Caco-2 (cell line): ENCODE measurements around the gene KIAA0825. TPM values are rescaled to one million over a fixed set of nuclear protein-coding genes. Genes with fewer than 3 reads are reported as not detected.

Experiments used
- BruUV-seq: library from RNA; stranded (reverse); fragments of 400-500 nt; replicated peaks from 2 replicates; lab custom pipeline; 2021; lab: Mats Ljungman, UMichigan
- CTCF ChIA-PET: fragments of 300-600 bp; sonication (Branson Sonifier 250); formaldehyde crosslinking; loops from one replicate; lab custom pipeline; 2022; ENCODE audit warnings: antibody characterized with exemption; lab: Charles Lee
- POLR2A ChIA-PET: fragments of 300-600 bp; sonication (Branson Sonifier 250); formaldehyde crosslinking; loops from one replicate; lab custom pipeline; 2022; ENCODE audit warnings: antibody characterized with exemption; lab: Charles Lee
- DNase-seq, 2 experiments: peaks; one replicate each; pipeline versions ENCODE4 v3.0.0 to v3.0.0-alpha.2; 2020 to 2022
- H3K27me3 ChIP-seq: replicated peaks from 2 replicates; pipeline ENCODE4 v1.6.0; 2011; ENCODE audit warnings: low read length; ENCODE audit not compliant: control insufficient read depth, insufficient read depth
- H3K36me3 ChIP-seq: 2 replicates; pipeline ENCODE4 v1.5.1; 2011; ENCODE audit warnings: low read length; ENCODE audit not compliant: control insufficient read depth, insufficient read depth
- H3K4me1 ChIP-seq: fragments of 250-450 bp; sonication (Bioruptor Pico); 2 replicates; pipeline ENCODE4 v1.5.1; 2020; ENCODE audit warnings: mild to moderate bottlenecking
- H3K4me3 ChIP-seq: 2 replicates; pipeline ENCODE4 v1.5.1; 2011; ENCODE audit warnings: low read depth, mild to moderate bottlenecking, control low read depth, low read length
- H3K9me3 ChIP-seq: fragments of 250-450 bp; sonication (Bioruptor Pico); 2 replicates; pipeline ENCODE4 v1.5.1; 2020; ENCODE audit warnings: mild to moderate bottlenecking, moderate library complexity
- H3K27ac Mint-ChIP-seq: one replicate; pipeline ENCODE4 v1.8.0; 2022; ENCODE audit warnings: mixed read lengths; ENCODE audit not compliant: unreplicated experiment
- H3K27me3 Mint-ChIP-seq: one replicate; pipeline ENCODE4 v1.8.0; 2022; ENCODE audit warnings: mixed read lengths; ENCODE audit not compliant: insufficient read depth, unreplicated experiment
- H3K36me3 Mint-ChIP-seq: one replicate; pipeline ENCODE4 v1.8.0; 2022; ENCODE audit warnings: mild to moderate bottlenecking, mixed read lengths; ENCODE audit not compliant: insufficient read depth, unreplicated experiment
- H3K4me1 Mint-ChIP-seq: one replicate; pipeline ENCODE4 v1.8.0; 2022; ENCODE audit warnings: low read depth, mixed read lengths; ENCODE audit not compliant: unreplicated experiment
- H3K4me3 Mint-ChIP-seq: one replicate; pipeline ENCODE4 v1.8.0; 2022; ENCODE audit warnings: mild to moderate bottlenecking, moderate library complexity, mixed read lengths; ENCODE audit not compliant: unreplicated experiment
- H3K9me3 Mint-ChIP-seq: one replicate; pipeline ENCODE4 v1.8.0; 2022; ENCODE audit warnings: mixed read lengths; ENCODE audit not compliant: unreplicated experiment
- intact Hi-C: fragments of 100-400 bp; cut with micrococcal nuclease; formaldehyde crosslinking; loops from one replicate; pipeline ENCODE4 v1.10.0; 2022; ENCODE audit not compliant: unreplicated experiment
- total RNA-seq: library from RNA; stranded (reverse); gene quantifications from 2 replicates; pipeline ENCODE4 v1.2.3, GENCODE V29; 2022
- TF ChIP-seq, protein P1 (sequence below), 2 experiments: fragments of 200-600 bp in 1 of 2; IDR thresholded peaks; 1 replicate in 1 of 2; 2 replicates in 1 of 2; pipeline versions ENCODE4 v1.5.1 to v1.8.0; 2011 to 2022; ENCODE audit warnings: antibody characterized with exemption in 1 of 2, control low read depth in 1 of 2, inconsistent platforms in 1 of 2, low read depth in 1 of 2, low read length in 1 of 2, mild to moderate bottlenecking in 1 of 2, moderate library complexity in 1 of 2; ENCODE audit not compliant: insufficient read depth in 1 of 2, severe bottlenecking in 1 of 2, unreplicated experiment in 1 of 2

Gene KIAA0825
- total RNA-seq, 1 experiment from 2014 or later, result 0.50 TPM

GRCh38 chr5:94267350-94267899, 351.0 kb downstream of the KIAA0825 start:
- Mint-ChIP-seq H3K4me3 (no peak overlapping the region), H3K9me3 (peaks cover 24% of the 10 kb centered on the region), H3K27ac (no peak overlapping the region), H3K36me3 (no peaks in the 10 kb centered on the region), H3K27me3 (no peaks in the 10 kb centered on the region), H3K4me1 (no peaks in the 10 kb centered on the region)
- no TSS peak for BruUV-seq
- peaks cover 6% of the 10 kb centered on the region; the same call in 1 of the 2 replicates for H3K9me3 ChIP-seq
- H3K4me3 ChIP-seq, result no peak overlapping the region
- TF ChIP-seq, protein P1, sequence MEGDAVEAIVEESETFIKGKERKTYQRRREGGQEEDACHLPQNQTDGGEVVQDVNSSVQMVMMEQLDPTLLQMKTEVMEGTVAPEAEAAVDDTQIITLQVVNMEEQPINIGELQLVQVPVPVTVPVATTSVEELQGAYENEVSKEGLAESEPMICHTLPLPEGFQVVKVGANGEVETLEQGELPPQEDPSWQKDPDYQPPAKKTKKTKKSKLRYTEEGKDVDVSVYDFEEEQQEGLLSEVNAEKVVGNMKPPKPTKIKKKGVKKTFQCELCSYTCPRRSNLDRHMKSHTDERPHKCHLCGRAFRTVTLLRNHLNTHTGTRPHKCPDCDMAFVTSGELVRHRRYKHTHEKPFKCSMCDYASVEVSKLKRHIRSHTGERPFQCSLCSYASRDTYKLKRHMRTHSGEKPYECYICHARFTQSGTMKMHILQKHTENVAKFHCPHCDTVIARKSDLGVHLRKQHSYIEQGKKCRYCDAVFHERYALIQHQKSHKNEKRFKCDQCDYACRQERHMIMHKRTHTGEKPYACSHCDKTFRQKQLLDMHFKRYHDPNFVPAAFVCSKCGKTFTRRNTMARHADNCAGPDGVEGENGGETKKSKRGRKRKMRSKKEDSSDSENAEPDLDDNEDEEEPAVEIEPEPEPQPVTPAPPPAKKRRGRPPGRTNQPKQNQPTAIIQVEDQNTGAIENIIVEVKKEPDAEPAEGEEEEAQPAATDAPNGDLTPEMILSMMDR (IDR thresholded peaks at IDR 0.05; ENCODE audit: insufficient read depth in 1 of 2, low read depth in 1 of 2, low read length in 1 of 2, severe bottlenecking in 1 of 2, unreplicated experiment in 1 of 2), result no peak
- H3K36me3 ChIP-seq, result no peaks in the 10 kb centered on the region
- H3K4me1 ChIP-seq, result no peaks in the 10 kb centered on the region
- intact Hi-C loops, result no loop called here
- no peak for DNase-seq
- ChIA-PET POLR2A (no interaction called here), CTCF (no interaction called here)
- H3K27me3 ChIP-seq, result no peaks in the 10 kb centered on the region

- Mint-ChIP-seq H3K27ac (no peak overlapping the region), H3K9me3 (peaks cover 24% of the 10 kb centered on the region), H3K36me3 (no peaks in the 10 kb centered on the region), H3K27me3 (no peaks in the 10 kb centered on the region), H3K4me3 (no peak overlapping the region), H3K4me1 (no peaks in the 10 kb centered on the region)
- no peak for DNase-seq
- BruUV-seq, result no TSS peak
- ChIA-PET CTCF (no interaction called here), POLR2A (no interaction called here)
- TF ChIP-seq, protein P1 (IDR thresholded peaks at IDR 0.05; ENCODE audit: insufficient read depth in 1 of 2, low read depth in 1 of 2, low read length in 1 of 2, severe bottlenecking in 1 of 2, unreplicated experiment in 1 of 2), result no peak
- no peaks in the 10 kb centered on the region for H3K4me1 ChIP-seq
- H3K4me3 ChIP-seq, result no peak overlapping the region
- H3K27me3 ChIP-seq, result no peaks in the 10 kb centered on the region
- H3K9me3 ChIP-seq, result peaks cover 6% of the 10 kb centered on the region; the same call in 1 of the 2 replicates
- intact Hi-C loops, result no loop called here
- no peaks in the 10 kb centered on the region for H3K36me3 ChIP-seq
Measured at GRCh38 chr5:94266170-94266569, 352.2 kb downstream of the KIAA0825 start.

- TF ChIP-seq, protein P1 (IDR thresholded peaks at IDR 0.05; ENCODE audit: insufficient read depth in 1 of 2, low read depth in 1 of 2, low read length in 1 of 2, severe bottlenecking in 1 of 2, unreplicated experiment in 1 of 2), result no peak
- H3K36me3 ChIP-seq, result no peaks in the 10 kb centered on the region
- Mint-ChIP-seq H3K27ac (no peak overlapping the region), H3K27me3 (no peaks in the 10 kb centered on the region), H3K4me1 (no peaks in the 10 kb centered on the region), H3K9me3 (no peaks in the 10 kb centered on the region), H3K36me3 (no peaks in the 10 kb centered on the region), H3K4me3 (no peak overlapping the region)
- POLR2A ChIA-PET, result no interaction called here
- BruUV-seq, result no TSS peak
- CTCF ChIA-PET, result no interaction called here
- H3K9me3 ChIP-seq, result no peaks in the 10 kb centered on the region
- no peaks in the 10 kb centered on the region for H3K27me3 ChIP-seq
- no peaks in the 10 kb centered on the region for H3K4me1 ChIP-seq
- intact Hi-C loops, result no loop called here
- H3K4me3 ChIP-seq, result no peak overlapping the region
- no peak for DNase-seq
Measured at GRCh38 chr5:94263068-94263467, 355.3 kb downstream of the KIAA0825 start.
